Ishikawa (cell line): ENCODE results near the gene ZBTB7C.

Experiments used
- CEBPB ChIP-seq: IDR thresholded peaks from 2 replicates; pipeline ENCODE4 v1.6.1; 2012
- EGR1 ChIP-seq: IDR thresholded peaks from 2 replicates; pipeline ENCODE4 v1.6.1; 2012
- EP300 ChIP-seq: IDR thresholded peaks from 2 replicates; pipeline ENCODE4 v1.6.1; 2012; ENCODE audit warnings: borderline replicate concordance
- FOXM1 ChIP-seq: IDR thresholded peaks from 2 replicates; pipeline ENCODE4 v1.6.1; 2012; ENCODE audit warnings: low read depth, borderline replicate concordance
- RAD21 ChIP-seq: IDR thresholded peaks from 2 replicates; pipeline ENCODE4 v1.6.1; 2012; ENCODE audit warnings: low read depth
- TAF1 ChIP-seq: IDR thresholded peaks from 2 replicates; pipeline ENCODE4 v1.6.1; 2012; ENCODE audit warnings: low read depth, mild to moderate bottlenecking
- TCF12 ChIP-seq: IDR thresholded peaks from 2 replicates; pipeline ENCODE4 v1.6.1; 2012; ENCODE audit warnings: low read depth
- TEAD4 ChIP-seq: IDR thresholded peaks from 2 replicates; pipeline ENCODE4 v1.6.1; 2012
- YY1 ChIP-seq: IDR thresholded peaks from 2 replicates; pipeline ENCODE4 v1.6.1; 2012; ENCODE audit warnings: low read depth
- ZBTB7A ChIP-seq: IDR thresholded peaks from 2 replicates; pipeline ENCODE4 v1.6.1; 2012; ENCODE audit warnings: low read depth
- TF ChIP-seq, protein P1 (sequence below): IDR thresholded peaks from 2 replicates; pipeline ENCODE4 v1.6.1; 2012
- TF ChIP-seq, protein P2 (sequence below): IDR thresholded peaks from 2 replicates; pipeline ENCODE4 v1.6.1; 2012; ENCODE audit warnings: low read depth, mild to moderate bottlenecking
- TF ChIP-seq, protein P3 (sequence below): IDR thresholded peaks from 2 replicates; pipeline ENCODE4 v1.6.1; 2012

- TF ChIP-seq, protein P1, sequence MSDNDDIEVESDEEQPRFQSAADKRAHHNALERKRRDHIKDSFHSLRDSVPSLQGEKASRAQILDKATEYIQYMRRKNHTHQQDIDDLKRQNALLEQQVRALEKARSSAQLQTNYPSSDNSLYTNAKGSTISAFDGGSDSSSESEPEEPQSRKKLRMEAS = no peak
- TF ChIP-seq TCF12 (no peak), CEBPB (no peak), TAF1 (no peak), ZBTB7A (no peak), YY1 (no peak), FOXM1 (no peak), EP300 (no peak), TEAD4 (no peak), RAD21 (no peak), EGR1 (no peak)
- TF ChIP-seq, protein P2, sequence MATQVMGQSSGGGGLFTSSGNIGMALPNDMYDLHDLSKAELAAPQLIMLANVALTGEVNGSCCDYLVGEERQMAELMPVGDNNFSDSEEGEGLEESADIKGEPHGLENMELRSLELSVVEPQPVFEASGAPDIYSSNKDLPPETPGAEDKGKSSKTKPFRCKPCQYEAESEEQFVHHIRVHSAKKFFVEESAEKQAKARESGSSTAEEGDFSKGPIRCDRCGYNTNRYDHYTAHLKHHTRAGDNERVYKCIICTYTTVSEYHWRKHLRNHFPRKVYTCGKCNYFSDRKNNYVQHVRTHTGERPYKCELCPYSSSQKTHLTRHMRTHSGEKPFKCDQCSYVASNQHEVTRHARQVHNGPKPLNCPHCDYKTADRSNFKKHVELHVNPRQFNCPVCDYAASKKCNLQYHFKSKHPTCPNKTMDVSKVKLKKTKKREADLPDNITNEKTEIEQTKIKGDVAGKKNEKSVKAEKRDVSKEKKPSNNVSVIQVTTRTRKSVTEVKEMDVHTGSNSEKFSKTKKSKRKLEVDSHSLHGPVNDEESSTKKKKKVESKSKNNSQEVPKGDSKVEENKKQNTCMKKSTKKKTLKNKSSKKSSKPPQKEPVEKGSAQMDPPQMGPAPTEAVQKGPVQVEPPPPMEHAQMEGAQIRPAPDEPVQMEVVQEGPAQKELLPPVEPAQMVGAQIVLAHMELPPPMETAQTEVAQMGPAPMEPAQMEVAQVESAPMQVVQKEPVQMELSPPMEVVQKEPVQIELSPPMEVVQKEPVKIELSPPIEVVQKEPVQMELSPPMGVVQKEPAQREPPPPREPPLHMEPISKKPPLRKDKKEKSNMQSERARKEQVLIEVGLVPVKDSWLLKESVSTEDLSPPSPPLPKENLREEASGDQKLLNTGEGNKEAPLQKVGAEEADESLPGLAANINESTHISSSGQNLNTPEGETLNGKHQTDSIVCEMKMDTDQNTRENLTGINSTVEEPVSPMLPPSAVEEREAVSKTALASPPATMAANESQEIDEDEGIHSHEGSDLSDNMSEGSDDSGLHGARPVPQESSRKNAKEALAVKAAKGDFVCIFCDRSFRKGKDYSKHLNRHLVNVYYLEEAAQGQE = no peak
- TF ChIP-seq, protein P3, sequence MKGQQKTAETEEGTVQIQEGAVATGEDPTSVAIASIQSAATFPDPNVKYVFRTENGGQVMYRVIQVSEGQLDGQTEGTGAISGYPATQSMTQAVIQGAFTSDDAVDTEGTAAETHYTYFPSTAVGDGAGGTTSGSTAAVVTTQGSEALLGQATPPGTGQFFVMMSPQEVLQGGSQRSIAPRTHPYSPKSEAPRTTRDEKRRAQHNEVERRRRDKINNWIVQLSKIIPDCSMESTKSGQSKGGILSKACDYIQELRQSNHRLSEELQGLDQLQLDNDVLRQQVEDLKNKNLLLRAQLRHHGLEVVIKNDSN = no peak
These were observed 355.0 kb downstream of the ZBTB7C start for GRCh38 chr18:48053881-48054816.
